Pons (tissue), 1 donor: ENCODE data around the gene ZNF573.

Experiments used
- DNase-seq: peaks from one replicate; pipeline ENCODE4 v3.0.0-alpha.2; 2016; ENCODE audit warnings: low spot score

Gene ZNF573

GRCh38 chr19:37695144-37695899 is 84.1 kb downstream of the ZNF573 start:
- DNase-seq: no peak

GRCh38 chr19:37692956-37693620 is 86.3 kb downstream of the ZNF573 start:
- DNase-seq: peak; percentile 77

- DNase-seq: peak; percentile 74
Measured at GRCh38 chr19:37691881-37692504, 87.4 kb downstream of the ZNF573 start.
